ENCODE data around the gene TAB3. TPM values are rescaled to one million over a fixed set of nuclear protein-coding genes. Genes with fewer than 3 reads are reported as not detected.

TAB3 gene
- total RNA-seq, 1 experiment from 2014 or later, result 13.5 TPM

DNA sequence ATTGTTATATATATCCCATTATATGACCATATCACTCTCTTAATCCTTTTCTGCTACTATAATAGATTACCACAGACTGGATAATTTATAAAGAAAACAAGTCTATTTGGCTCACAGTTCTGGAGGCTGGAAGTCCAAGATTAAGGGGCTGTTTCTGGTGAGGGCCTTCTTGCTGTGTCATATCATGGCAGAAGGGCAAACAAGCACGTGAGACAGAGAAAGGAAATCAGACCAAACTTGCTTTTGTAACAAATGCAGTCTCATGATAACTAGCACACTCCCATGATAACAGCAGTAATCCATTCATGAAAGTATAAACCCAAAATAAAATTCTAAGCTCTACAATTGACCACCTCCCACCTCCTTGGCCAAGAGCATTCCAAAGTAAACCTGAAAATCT lies 16.3 kb upstream of the TAB3 start:
- no peak overlapping the region for H2BK12ac ChIP-seq (ENCODE audit: insufficient read length, low read depth, low read length)
- no peak overlapping the region for H3K9ac ChIP-seq (ENCODE audit: extremely low read depth, insufficient read length, low read length)
- no peak overlapping the region for H4K91ac ChIP-seq (ENCODE audit: insufficient read length, low read depth, low read length)
- no peak overlapping the region for H3T11ph ChIP-seq (ENCODE audit: low read length)
- H4K8ac ChIP-seq (replicated peaks; ENCODE audit: insufficient read length, low read depth, low read length), result no peak overlapping the region
- Mint-ChIP-seq H3K36me3 (ENCODE audit: insufficient read depth in 1 of 3, low read depth in 3 of 3) (peaks cover 0 to 3% (median 0%) of the 10 kb centered on the region in 3 experiments; a peak in 2 of 7 replicates), H3K9me3 (peaks cover 32 to 55% of the 10 kb centered on the region in 2 experiments), H3K4me1 (peaks cover 3 to 4% of the 10 kb centered on the region in 2 experiments), H3K4me3 (no peak overlapping the region), H3K27ac (no peak overlapping the region), H3K27me3 (ENCODE audit: low read depth) (no peaks in the 10 kb centered on the region)
- no peak for DNase-seq
- no peak overlapping the region for H3K27ac ChIP-seq (ENCODE audit: insufficient read length, low read depth, low read length)
- H2BK20ac ChIP-seq (ENCODE audit: low read depth, low read length, poor library complexity, severe bottlenecking), result no peak overlapping the region
- H2AK5ac ChIP-seq (ENCODE audit: insufficient read length, low read length), result no peak overlapping the region
- H3K27me3 ChIP-seq (ENCODE audit: insufficient read depth, low read length), result no peaks in the 10 kb centered on the region
- no peaks in the 10 kb centered on the region for H4K20me1 ChIP-seq (ENCODE audit: control insufficient read depth, insufficient read depth, insufficient read length)
- H4K5ac ChIP-seq (ENCODE audit: insufficient read length, low read depth, low read length), result no peak overlapping the region
- no peaks in the 10 kb centered on the region for H3K79me2 ChIP-seq (ENCODE audit: insufficient read depth, low read length)
- no CpG with 5 or more reads among the region's 1 CpG for WGBS (ENCODE audit: extremely low coverage, insufficient read length, low lambda C conversion rate)
- H3K4me2 ChIP-seq (ENCODE audit: insufficient read depth, insufficient read length, low read length), result no peak overlapping the region
- no peak overlapping the region for H2BK120ac ChIP-seq (ENCODE audit: low read depth, low read length, poor library complexity, severe bottlenecking)
- no peak overlapping the region for H3K14ac ChIP-seq (ENCODE audit: insufficient read depth, low read length)
- no peaks in the 10 kb centered on the region for H3K79me1 ChIP-seq (ENCODE audit: insufficient read depth, low read depth, low read length, poor library complexity, severe bottlenecking)
- no peak overlapping the region for H2BK5ac ChIP-seq (ENCODE audit: insufficient read length, low read length)
- H3K4me1 ChIP-seq (ENCODE audit: insufficient read depth, low read length), result no peaks in the 10 kb centered on the region
- H3K56ac ChIP-seq (ENCODE audit: insufficient read length, low read depth, low read length), result no peak overlapping the region
- H3K9me3 ChIP-seq (ENCODE audit: control insufficient read depth, low read depth, low read length), result peaks cover 4% of the 10 kb centered on the region
- H2AFZ ChIP-seq (ENCODE audit: low read length), result no peak overlapping the region
- H3K23ac ChIP-seq (ENCODE audit: insufficient read length, low read depth, low read length), result no peak overlapping the region
- H2BK15ac ChIP-seq (ENCODE audit: low read depth, low read length), result no peak overlapping the region
- TF ChIP-seq, protein P1, sequence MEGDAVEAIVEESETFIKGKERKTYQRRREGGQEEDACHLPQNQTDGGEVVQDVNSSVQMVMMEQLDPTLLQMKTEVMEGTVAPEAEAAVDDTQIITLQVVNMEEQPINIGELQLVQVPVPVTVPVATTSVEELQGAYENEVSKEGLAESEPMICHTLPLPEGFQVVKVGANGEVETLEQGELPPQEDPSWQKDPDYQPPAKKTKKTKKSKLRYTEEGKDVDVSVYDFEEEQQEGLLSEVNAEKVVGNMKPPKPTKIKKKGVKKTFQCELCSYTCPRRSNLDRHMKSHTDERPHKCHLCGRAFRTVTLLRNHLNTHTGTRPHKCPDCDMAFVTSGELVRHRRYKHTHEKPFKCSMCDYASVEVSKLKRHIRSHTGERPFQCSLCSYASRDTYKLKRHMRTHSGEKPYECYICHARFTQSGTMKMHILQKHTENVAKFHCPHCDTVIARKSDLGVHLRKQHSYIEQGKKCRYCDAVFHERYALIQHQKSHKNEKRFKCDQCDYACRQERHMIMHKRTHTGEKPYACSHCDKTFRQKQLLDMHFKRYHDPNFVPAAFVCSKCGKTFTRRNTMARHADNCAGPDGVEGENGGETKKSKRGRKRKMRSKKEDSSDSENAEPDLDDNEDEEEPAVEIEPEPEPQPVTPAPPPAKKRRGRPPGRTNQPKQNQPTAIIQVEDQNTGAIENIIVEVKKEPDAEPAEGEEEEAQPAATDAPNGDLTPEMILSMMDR (conservative IDR thresholded peaks at IDR 0.05), result no peak
- H3K18ac ChIP-seq (ENCODE audit: insufficient read length, low read depth, low read length), result no peak overlapping the region
- no peaks in the 10 kb centered on the region for H3K23me2 ChIP-seq (ENCODE audit: insufficient read length, low read depth, low read length, poor library complexity, severe bottlenecking)
- H3K4ac ChIP-seq (ENCODE audit: low read depth, low read length), result no peak overlapping the region

All from H9 (cell line).